HepG2 (cell line): ENCODE measurements around the gene TXNDC2. TPM values are rescaled to one million over a fixed set of nuclear protein-coding genes. Genes with fewer than 3 reads are reported as not detected.

Experiments
- ATF7-NPFF ChIP-seq: sonication (generic); formaldehyde crosslinking; IDR thresholded peaks from 2 replicates; pipeline ENCODE4 v1.8.1; 2023; ENCODE audit warnings: mild to moderate bottlenecking, low read depth, missing genetic modification reagents, moderate library complexity
- HMG20B ChIP-seq: conservative IDR thresholded peaks from 2 replicates; pipeline ENCODE4 v1.6.1; 2016; ENCODE audit warnings: missing genetic modification reagents, missing compliant biosample characterization
- HMGXB3 ChIP-seq: sonication (generic); formaldehyde crosslinking; IDR thresholded peaks from 2 replicates; pipeline ENCODE4 v1.4.0; 2020; ENCODE audit warnings: missing genetic modification reagents, borderline replicate concordance
- MAZ ChIP-seq, 2 experiments: sonication (generic) in 1 of 2; formaldehyde crosslinking in 1 of 2; IDR thresholded peaks; 2 replicates each; pipeline versions ENCODE4 v1.5.0 to v1.6.1; 2012 to 2020; ENCODE audit warnings: low read depth in 2 of 2, mild to moderate bottlenecking in 2 of 2, borderline replicate concordance in 1 of 2, improper control_type of control experiment in 1 of 2, low read length in 1 of 2, missing genetic modification reagents in 1 of 2, moderate library complexity in 1 of 2
- MYC ChIP-seq: sonication (generic); formaldehyde crosslinking; IDR thresholded peaks from 2 replicates; pipeline ENCODE4 v1.9.0; 2021; ENCODE audit warnings: missing genetic modification reagents, borderline replicate concordance
- NCOA5 ChIP-seq: sonication (generic); formaldehyde crosslinking; IDR thresholded peaks from 2 replicates; pipeline ENCODE4 v1.4.0; 2020; ENCODE audit warnings: missing genetic modification reagents
- RBM39 ChIP-seq: fragments of 200-400 bp; formaldehyde crosslinking; IDR thresholded peaks from one replicate; pipeline ENCODE4 v1.6.1; 2018; ENCODE audit warnings: antibody characterized with exemption, mild to moderate bottlenecking, low read depth, low read length; ENCODE audit not compliant: poor library complexity, severe bottlenecking
- RELA ChIP-seq: sonication (generic); formaldehyde crosslinking; IDR thresholded peaks from 2 replicates; pipeline ENCODE4 v1.4.0; 2020; ENCODE audit warnings: missing genetic modification reagents
- TCF7L2 ChIP-seq: IDR thresholded peaks from 2 replicates; pipeline ENCODE4 v1.6.1; 2011; ENCODE audit warnings: mild to moderate bottlenecking, low read depth, low read length, moderate library complexity
- TOE1 ChIP-seq: sonication (generic); formaldehyde crosslinking; IDR thresholded peaks from 2 replicates; pipeline ENCODE4 v1.4.0; 2020; ENCODE audit warnings: mild to moderate bottlenecking, missing genetic modification reagents
- U2AF2 ChIP-seq: fragments of 200-400 bp; formaldehyde crosslinking; IDR thresholded peaks from 2 replicates; pipeline ENCODE4 v1.6.1; 2017; ENCODE audit warnings: low read depth, mild to moderate bottlenecking, low read length
- ZFY ChIP-seq: sonication (generic); formaldehyde crosslinking; IDR thresholded peaks from 2 replicates; pipeline ENCODE4 v1.4.0; 2020; ENCODE audit warnings: missing genetic modification reagents
- ZNF260 ChIP-seq: sonication (generic); formaldehyde crosslinking; IDR thresholded peaks from 2 replicates; pipeline ENCODE4 v1.4.0; 2020; ENCODE audit warnings: missing genetic modification reagents, low read depth, mild to moderate bottlenecking, borderline replicate concordance
- ZNF331 ChIP-seq: sonication (generic); formaldehyde crosslinking; IDR thresholded peaks from 2 replicates; pipeline ENCODE4 v1.4.0; 2020; ENCODE audit warnings: missing genetic modification reagents
- ZNF446 ChIP-seq: sonication (generic); formaldehyde crosslinking; IDR thresholded peaks from 2 replicates; pipeline ENCODE4 v1.5.0; 2020; ENCODE audit warnings: mild to moderate bottlenecking, missing genetic modification reagents
- ZNF496 ChIP-seq: sonication (generic); formaldehyde crosslinking; IDR thresholded peaks from 2 replicates; pipeline ENCODE4 v1.8.1; 2023; ENCODE audit warnings: mild to moderate bottlenecking, moderate library complexity, missing genetic modification reagents; ENCODE audit not compliant: insufficient replicate concordance
- ZNF598 ChIP-seq: sonication (generic); formaldehyde crosslinking; IDR thresholded peaks from 2 replicates; pipeline ENCODE4 v1.5.1; 2020; ENCODE audit warnings: mild to moderate bottlenecking, missing genetic modification reagents, borderline replicate concordance
- ZNF607 ChIP-seq: sonication (generic); formaldehyde crosslinking; IDR thresholded peaks from 2 replicates; pipeline ENCODE4 v1.5.1; 2020; ENCODE audit warnings: missing genetic modification reagents, mild to moderate bottlenecking, borderline replicate concordance
- ZSCAN12 ChIP-seq: sonication (generic); formaldehyde crosslinking; IDR thresholded peaks from 2 replicates; pipeline ENCODE4 v1.9.0; 2021; ENCODE audit warnings: mild to moderate bottlenecking, missing genetic modification reagents
- polyA plus RNA-seq, 8 experiments: library from polyadenylated mRNA; depleted of rRNA in 3 of 8; stranded (reverse) in 7 of 8; unstranded in 1 of 8; fragments of >200 nt; fragmentation: Illumina TruSeq in 4 of 8; extraction: Trizol in 4 of 8; gene quantifications; 2 replicates each; pipeline versions ENCODE4 v1.2.1 to v1.2.3, GENCODE V29; 2011 to 2016; ENCODE audit warnings: low read depth in 4 of 8, missing spikeins in 1 of 8, mixed read lengths in 1 of 8; ENCODE audit not compliant: insufficient read depth in 1 of 8
- total RNA-seq, 5 experiments: library from RNA; depleted of rRNA; stranded (reverse); fragments of >200 nt; fragmentation: Illumina TruSeq; extraction: Trizol; gene quantifications; 2 replicates each; pipeline ENCODE4 v1.2.3, GENCODE V29; 2016; ENCODE audit warnings: low read depth in 1 of 5
- TF ChIP-seq, protein P1 (sequence below): sonication (generic); formaldehyde crosslinking; IDR thresholded peaks from 2 replicates; pipeline ENCODE4 v1.4.0; 2020; ENCODE audit warnings: missing genetic modification reagents
- TF ChIP-seq, protein P2 (sequence below): sonication (generic); formaldehyde crosslinking; IDR thresholded peaks from 2 replicates; pipeline ENCODE4 v1.4.0; 2020; ENCODE audit warnings: missing genetic modification reagents

Gene TXNDC2
- total and polyA plus RNA-seq, 2 of the 13 experiments (the other 11 are each of a cell fraction or from before 2014, with no cell fraction given) = not detected

- TF ChIP-seq, protein P1, sequence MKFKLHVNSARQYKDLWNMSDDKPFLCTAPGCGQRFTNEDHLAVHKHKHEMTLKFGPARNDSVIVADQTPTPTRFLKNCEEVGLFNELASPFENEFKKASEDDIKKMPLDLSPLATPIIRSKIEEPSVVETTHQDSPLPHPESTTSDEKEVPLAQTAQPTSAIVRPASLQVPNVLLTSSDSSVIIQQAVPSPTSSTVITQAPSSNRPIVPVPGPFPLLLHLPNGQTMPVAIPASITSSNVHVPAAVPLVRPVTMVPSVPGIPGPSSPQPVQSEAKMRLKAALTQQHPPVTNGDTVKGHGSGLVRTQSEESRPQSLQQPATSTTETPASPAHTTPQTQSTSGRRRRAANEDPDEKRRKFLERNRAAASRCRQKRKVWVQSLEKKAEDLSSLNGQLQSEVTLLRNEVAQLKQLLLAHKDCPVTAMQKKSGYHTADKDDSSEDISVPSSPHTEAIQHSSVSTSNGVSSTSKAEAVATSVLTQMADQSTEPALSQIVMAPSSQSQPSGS (CRISPR knock-in tag) = no peak; the same call in 1 of the 2 replicates
- no peak for TF ChIP-seq NCOA5 (CRISPR knock-in tag)
- no peak; the same call in 1 of the 2 replicates for TF ChIP-seq HMGXB3 (CRISPR knock-in tag)
- no peak for TF ChIP-seq HMG20B (CRISPR knock-in tag)
- peak; percentile 81 for TF ChIP-seq ZFY
- no peak for TF ChIP-seq TOE1 (CRISPR knock-in tag)
- TF ChIP-seq ZNF607 (CRISPR knock-in tag) = peak; percentile 86; the same call in 1 of the 2 replicates
- no peak for TF ChIP-seq ZNF446
- 0 out of 2 replicates have a peak, but pooled peaks have one; percentile 32 for TF ChIP-seq ZNF598 (CRISPR knock-in tag)
- TF ChIP-seq MYC (CRISPR knock-in tag) = peak; percentile 84; the same call in 1 of the 2 replicates
- peak; percentile 60; the same call in 1 of the 2 replicates for TF ChIP-seq ATF7-NPFF (CRISPR knock-in tag)
- no peak for TF ChIP-seq TCF7L2
- no peak for TF ChIP-seq ZNF260 (CRISPR knock-in tag)
- peak; percentile 4; the same call in 1 of the 2 replicates for TF ChIP-seq ZNF331 (CRISPR knock-in tag)
- no peak for TF ChIP-seq RBM39
- TF ChIP-seq, protein P2, sequence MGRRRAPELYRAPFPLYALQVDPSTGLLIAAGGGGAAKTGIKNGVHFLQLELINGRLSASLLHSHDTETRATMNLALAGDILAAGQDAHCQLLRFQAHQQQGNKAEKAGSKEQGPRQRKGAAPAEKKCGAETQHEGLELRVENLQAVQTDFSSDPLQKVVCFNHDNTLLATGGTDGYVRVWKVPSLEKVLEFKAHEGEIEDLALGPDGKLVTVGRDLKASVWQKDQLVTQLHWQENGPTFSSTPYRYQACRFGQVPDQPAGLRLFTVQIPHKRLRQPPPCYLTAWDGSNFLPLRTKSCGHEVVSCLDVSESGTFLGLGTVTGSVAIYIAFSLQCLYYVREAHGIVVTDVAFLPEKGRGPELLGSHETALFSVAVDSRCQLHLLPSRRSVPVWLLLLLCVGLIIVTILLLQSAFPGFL = no peak
- no peak for TF ChIP-seq ZSCAN12 (CRISPR knock-in tag)
- TF ChIP-seq U2AF2 = no peak
- no peak for TF ChIP-seq ZNF496 (CRISPR knock-in tag)
- TF ChIP-seq RELA (CRISPR knock-in tag) = no peak
- TF ChIP-seq MAZ (IDR thresholded peaks at IDR 0.05; ENCODE audit: borderline replicate concordance, low read depth, low read length) = peak; percentile 16; the same call in 1 of the 2 replicates
- TF ChIP-seq MAZ (CRISPR knock-in tag; IDR thresholded peaks at IDR 0.05; ENCODE audit: low read depth) = peak; percentile 45
These were observed 28.0 kb downstream of the TXNDC2 start, which contains the start of gene VAPA (continued) for GRCh38 chr18:9913526-9914333.
